ENCODE results near the gene ST6GALNAC5.

DNA sequence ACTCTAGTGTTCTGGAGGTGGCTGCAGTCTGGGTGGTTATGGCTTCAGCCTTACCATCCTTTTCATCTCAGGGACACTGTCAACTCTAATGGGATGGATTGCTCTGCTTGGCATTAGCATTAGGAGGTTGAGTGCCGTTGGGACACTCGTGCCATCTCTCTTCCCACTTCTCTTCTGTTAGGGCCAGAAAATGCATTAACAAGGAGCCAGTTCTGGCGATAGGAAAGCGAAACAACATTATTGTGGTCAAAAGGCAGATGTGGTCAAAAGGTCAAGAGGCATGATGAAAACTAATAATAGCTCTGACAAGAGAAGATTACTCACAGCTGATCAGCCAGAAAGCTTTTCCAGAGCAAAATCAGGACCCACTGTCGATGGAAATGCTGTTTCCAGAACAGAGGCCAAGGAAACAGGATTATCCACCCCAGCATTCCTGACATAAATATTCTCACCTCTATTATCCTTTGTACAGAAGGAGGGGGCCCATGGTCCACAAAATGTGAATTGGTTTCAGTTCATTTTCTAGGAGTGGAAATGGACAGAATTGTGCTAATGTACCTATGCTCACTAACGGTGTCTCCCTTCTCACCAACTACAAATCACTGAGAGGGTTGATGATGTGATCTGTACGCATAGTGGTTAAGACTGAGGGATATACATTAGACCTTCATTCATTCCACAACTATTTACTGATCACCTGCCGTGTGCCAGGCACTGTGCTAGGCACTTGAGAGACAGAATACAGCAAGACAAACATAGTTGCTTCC lies 72.0 kb downstream of the ST6GALNAC5 start:
- TF ChIP-seq POLR2A (IDR thresholded peaks at IDR 0.05): no peak
- TF ChIP-seq, protein P1, sequence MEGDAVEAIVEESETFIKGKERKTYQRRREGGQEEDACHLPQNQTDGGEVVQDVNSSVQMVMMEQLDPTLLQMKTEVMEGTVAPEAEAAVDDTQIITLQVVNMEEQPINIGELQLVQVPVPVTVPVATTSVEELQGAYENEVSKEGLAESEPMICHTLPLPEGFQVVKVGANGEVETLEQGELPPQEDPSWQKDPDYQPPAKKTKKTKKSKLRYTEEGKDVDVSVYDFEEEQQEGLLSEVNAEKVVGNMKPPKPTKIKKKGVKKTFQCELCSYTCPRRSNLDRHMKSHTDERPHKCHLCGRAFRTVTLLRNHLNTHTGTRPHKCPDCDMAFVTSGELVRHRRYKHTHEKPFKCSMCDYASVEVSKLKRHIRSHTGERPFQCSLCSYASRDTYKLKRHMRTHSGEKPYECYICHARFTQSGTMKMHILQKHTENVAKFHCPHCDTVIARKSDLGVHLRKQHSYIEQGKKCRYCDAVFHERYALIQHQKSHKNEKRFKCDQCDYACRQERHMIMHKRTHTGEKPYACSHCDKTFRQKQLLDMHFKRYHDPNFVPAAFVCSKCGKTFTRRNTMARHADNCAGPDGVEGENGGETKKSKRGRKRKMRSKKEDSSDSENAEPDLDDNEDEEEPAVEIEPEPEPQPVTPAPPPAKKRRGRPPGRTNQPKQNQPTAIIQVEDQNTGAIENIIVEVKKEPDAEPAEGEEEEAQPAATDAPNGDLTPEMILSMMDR (IDR thresholded peaks at IDR 0.05): no peak

All from breast epithelium (tissue), 3 donors.